Measurements from ENCODE around the gene IL2RA.
"Not testable (repeated sequence)": the region's sequence is repeated elsewhere in the genome, so short reads cannot be mapped to it uniquely, and the experiment has no call there.

Gene IL2RA

DNA sequence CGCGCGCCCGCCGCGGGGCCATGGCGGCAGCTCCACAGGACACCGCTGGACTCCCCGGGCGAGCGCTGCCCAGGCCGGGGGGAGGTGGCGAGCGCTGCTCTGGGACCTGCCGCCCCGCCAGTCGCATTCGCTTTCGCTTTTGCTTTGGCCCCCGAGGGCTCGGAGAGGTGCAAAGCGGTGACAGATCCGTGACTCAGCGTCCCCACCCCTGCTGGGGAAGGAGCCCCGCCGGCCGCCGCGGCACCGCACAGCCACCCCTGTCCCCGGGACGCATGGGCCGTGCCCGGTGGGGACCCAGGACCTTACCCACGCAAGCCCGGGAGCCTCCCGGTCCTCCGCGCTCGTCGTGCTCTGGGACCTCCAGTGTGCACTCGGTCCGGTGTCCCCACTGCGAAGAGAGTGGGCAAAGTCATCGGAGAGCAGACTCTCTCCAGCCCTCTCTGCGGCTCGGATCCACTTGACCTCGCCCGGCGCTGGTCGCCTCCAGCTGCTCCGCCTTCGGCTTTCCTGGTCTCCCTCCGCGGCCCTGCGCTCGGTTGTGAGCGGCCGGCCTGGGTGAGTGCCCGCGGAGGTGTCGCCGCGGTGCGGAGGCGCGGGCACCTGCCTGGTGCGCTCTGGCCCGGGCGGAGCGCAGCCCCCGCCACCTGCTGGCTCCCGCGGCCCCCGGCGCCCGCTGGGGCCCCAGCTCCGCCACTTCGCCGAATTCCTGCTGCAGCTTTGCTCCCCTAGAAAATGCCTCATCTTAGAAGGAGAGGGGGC, 84.5 kb downstream of the IL2RA start, which contains the start of gene IL15RA:
TSS of gene IL15RA (minus strand) at position 73 of the 759 bp plus-strand sequence. CDS start at position 22, 51 bp downstream.
- DNase-seq (ENCODE audit: low spot score) = peak; percentile 82

- peak; percentile 69 for DNase-seq (ENCODE audit: low spot score)
These were observed 85.4 kb downstream of the IL2RA start for GRCh38 chr10:5976512-5977470.

GRCh38 chr10:5975641-5976473, 86.3 kb downstream of the IL2RA start:
- no peak for DNase-seq (ENCODE audit: low spot score)

GRCh38 chr10:5973069-5973468, 89.1 kb downstream of the IL2RA start:
- no peak for DNase-seq (ENCODE audit: low spot score)

GRCh38 chr10:5971886-5972285, 90.3 kb downstream of the IL2RA start:
- no peak for DNase-seq (ENCODE audit: low spot score)

DNA sequence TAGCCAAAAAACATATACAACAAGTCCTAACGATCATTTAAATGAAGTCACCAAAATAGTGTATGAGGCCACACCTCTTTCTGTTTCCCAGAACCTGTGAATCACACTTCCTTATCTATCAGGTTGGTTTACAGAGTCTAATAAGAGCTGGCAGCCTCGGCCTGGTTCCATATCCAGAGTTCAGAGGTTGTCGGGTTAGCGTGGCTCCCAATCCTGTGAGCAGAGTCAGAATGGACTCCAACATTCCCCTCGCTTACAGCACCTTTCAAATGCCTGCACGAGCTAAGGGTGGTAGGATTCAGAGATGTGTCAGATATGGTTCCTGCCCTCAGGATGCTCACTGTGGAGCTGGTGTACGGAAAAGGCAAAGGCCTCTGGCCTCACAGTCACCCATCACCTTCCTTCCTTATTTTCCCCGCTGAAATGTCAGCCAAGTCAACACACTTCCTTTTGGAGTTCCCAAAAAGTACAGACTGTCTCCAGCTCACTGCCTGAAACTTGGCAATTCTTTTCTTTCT, 90.8 kb downstream of the IL2RA start:
- no peak for DNase-seq (ENCODE audit: low spot score)

- no peak for DNase-seq (ENCODE audit: low spot score)
These were observed 91.6 kb downstream of the IL2RA start for GRCh38 chr10:5970527-5970926.

GRCh38 chr10:5970066-5970465, 92.1 kb downstream of the IL2RA start:
- no peak for DNase-seq (ENCODE audit: low spot score)

DNA sequence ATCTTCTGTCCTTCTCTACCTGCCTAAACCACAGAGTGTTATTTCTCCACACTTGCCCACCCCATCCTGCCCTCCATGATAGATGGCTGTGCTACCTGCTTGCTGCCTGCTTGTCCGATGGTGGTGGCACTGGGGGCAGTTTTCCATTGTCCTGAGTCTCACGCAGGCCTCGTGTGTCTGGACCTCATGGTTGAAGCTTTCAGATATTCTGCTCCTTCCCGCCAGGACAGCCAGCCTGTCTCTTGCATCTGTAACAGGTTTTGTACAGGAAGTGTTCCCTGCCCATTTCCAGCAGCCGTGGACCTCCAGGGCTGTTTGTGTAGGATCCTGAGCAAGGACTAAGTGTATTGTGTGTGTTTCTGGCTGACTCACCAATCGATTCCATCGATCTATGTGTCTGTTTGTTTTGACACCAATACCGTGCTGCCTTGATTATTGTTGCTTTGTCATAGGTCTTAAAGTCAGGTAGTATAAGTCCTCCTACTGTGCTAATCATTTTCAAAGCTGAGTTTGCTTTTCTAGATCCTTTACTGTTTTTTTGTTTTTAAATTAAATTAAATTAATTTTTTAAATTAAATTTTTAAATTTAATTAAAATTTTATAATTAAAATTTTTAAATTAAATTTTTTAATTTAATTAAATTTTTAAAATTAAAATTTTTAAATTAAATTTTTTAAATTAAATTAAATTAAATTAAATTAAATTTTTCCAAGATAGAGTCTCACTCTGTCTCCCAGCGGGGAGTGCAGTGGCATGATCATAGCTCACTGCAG, 93.3 kb downstream of the IL2RA start:
- DNase-seq (ENCODE audit: low spot score) = no peak

- no peak for DNase-seq (ENCODE audit: low spot score)
These were observed 94.0 kb downstream of the IL2RA start for GRCh38 chr10:5968037-5968680.

GRCh38 chr10:5965266-5965665, 96.9 kb downstream of the IL2RA start:
- no peak for DNase-seq (ENCODE audit: low spot score)

GRCh38 chr10:5964736-5965135, 97.4 kb downstream of the IL2RA start:
- no peak for DNase-seq (ENCODE audit: low spot score)

DNA sequence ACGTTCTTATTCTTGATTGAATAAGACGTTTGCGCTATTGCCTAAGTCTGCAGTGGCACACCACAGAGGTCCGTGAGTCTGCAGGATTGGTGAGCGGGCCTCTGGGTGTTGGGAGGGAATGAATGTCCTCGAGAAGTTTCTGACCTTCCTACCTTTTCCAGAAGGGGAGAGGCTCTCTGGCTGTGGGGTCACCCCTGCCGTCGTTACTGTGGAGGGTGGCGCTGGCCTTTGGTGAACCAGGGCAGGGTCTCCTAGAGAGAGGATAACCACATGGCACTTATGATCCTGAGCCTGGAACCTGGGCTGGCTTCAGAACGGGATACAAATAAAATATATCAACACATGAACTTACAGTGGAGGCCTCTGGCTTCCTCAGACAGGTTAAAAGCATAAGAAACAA, 98.6 kb downstream of the IL2RA start:
- no peak for DNase-seq (ENCODE audit: low spot score)

GRCh38 chr10:5963071-5963470, 99.1 kb downstream of the IL2RA start:
- DNase-seq (ENCODE audit: low spot score) = no peak

GRCh38 chr10:5962358-5962940, 99.7 kb downstream of the IL2RA start:
- DNase-seq (ENCODE audit: low spot score) = not testable (repeated sequence)

- no peak for DNase-seq (ENCODE audit: low spot score)
These were observed 100.6 kb downstream of the IL2RA start for GRCh38 chr10:5961405-5962100.

GRCh38 chr10:5960973-5961275, 101.2 kb downstream of the IL2RA start:
- DNase-seq (ENCODE audit: low spot score) = not testable (repeated sequence)
